Esophagus muscularis mucosa (tissue), 3 donors: ENCODE data around the gene CTTNBP2NL.

Experiments used
- CTCF ChIP-seq, 3 experiments: fragments of 200-600 bp in 2 of 3; fragments of 450-650 bp in 1 of 3; sonication (generic) in 2 of 3; IDR thresholded peaks; one replicate each; pipeline ENCODE4 v1.5.1; 2017 to 2019; ENCODE audit warnings: antibody characterized with exemption in 3 of 3, mild to moderate bottlenecking in 2 of 3, moderate library complexity in 1 of 3
- POLR2A ChIP-seq: fragments of 450-650 bp; IDR thresholded peaks from one replicate; pipeline ENCODE4 v1.6.1; 2017; ENCODE audit warnings: antibody characterized with exemption, moderate library complexity, mild to moderate bottlenecking, low read depth

GRCh38 chr1:112389689-112390088, 6.3 kb upstream of the CTTNBP2NL start:
- no peak for TF ChIP-seq CTCF (IDR thresholded peaks at IDR 0.05)
- TF ChIP-seq POLR2A = no peak
